HG03354 (cell line): Measurements from ENCODE around the gene SLC16A6.
"Not testable (repeated sequence)": the region's sequence is repeated elsewhere in the genome, so short reads cannot be mapped to it uniquely, and the experiment has no call there.

ENCODE experiments used
- ATAC-seq: cut with Tn5 transposase; IDR thresholded peaks from one replicate; pipeline ENCODE4 v1.9.1; 2021; ENCODE audit warnings: mild to moderate bottlenecking; ENCODE audit not compliant: unreplicated experiment, poor library complexity, severe bottlenecking

The SLC16A6 gene

GRCh38 chr17:68229619-68230018 lies 61.3 kb downstream of the SLC16A6 start:
- no peak for ATAC-seq

DNA sequence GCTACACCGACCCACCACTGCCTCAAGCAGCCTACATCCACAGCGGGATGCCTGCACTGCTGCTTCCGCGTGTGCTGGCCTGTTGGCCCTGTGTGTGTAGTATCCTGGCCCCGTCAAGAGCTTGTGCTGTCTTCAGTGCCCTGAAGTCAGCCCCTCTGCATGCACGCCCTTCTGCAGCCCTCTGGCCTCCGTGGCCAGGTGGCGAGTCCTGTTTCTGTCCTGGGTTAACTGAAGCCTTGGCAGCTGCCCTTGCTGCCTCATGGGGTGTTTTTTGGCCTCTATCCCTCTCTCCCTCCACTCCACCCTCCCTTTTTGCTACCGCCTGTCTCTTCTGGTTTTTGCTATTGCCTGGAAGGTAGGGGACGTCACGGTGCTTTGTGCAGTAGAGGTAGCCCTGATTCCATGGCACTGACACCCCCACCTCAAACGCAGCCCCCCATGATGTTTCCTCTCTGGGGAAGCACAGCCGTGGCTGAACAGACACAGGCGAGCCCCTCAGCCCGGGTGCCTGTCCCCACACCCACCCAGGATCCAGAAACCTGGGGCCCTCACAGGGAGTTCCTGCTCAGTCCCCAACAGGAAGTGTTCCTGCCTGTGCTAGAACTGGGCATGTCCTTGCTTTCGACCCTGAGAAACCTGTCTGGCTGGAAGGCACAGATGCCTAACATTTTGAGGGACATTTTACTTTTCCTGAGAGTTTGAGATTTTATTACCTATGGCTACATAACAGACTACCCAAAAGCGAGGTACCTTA lies 61.9 kb downstream of the SLC16A6 start:
- no peak for ATAC-seq

- ATAC-seq = not testable (repeated sequence)
Observed at GRCh38 chr17:68228039-68228680, 62.8 kb downstream of the SLC16A6 start.

DNA sequence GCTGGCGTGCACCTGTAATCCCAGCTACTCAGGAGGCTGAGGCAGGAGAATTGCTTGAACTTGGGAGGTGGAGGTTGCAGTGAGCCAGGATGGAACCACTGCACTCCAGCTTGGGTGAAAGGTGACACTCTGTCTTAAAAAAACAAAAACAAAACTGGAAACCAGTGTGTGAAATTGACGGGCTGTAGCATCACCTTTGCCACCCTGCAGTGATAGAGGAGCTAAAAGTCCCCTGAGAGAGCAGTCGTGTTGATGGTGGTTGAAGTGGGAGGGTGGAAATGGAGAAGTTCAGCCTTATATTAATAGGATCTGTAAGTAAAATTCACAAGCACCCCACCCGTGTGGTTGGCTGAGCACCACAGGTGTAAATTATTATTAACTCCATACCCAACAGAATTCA lies 65.9 kb downstream of the SLC16A6 start:
- not testable (repeated sequence) for ATAC-seq

DNA sequence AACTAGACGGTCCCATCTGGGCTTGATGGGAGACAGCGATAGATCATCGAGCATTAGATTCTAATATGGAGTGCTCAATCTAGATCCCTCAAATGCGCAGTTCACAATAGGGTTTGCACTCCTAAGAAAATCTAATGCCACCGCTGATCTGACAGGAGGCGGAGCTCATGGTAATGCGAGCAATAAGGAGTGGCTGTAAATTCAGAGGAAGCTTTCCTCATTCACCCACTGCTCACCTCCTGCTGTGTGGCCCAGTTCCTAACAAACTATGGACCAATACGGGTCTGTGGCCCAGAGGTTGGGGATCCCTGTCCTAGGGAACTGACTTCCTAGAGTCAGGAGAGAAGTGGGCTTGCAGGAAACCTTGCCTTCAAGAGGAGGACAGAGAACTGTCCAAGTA lies 68.3 kb downstream of the SLC16A6 start:
- ATAC-seq = no peak

DNA sequence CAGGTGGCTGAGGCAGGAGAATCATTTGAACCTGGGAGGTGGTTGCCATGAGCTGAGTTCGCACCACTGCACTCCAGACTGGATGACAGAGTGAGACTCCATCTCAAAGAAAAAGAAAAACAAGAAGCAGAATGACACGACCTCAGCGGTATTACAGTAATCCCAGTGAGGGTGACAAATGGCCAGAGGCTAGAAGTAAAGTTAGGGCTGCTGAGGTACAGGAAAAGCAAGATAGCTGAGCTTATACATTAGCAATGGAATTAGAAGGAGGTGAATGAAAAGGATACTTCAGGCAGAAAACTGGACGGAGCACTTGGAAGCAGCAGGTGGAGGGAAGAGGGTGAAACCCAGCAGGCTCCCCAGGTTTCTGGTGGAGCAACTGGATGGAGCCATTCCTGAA lies 69.1 kb downstream of the SLC16A6 start:
- no peak for ATAC-seq

DNA sequence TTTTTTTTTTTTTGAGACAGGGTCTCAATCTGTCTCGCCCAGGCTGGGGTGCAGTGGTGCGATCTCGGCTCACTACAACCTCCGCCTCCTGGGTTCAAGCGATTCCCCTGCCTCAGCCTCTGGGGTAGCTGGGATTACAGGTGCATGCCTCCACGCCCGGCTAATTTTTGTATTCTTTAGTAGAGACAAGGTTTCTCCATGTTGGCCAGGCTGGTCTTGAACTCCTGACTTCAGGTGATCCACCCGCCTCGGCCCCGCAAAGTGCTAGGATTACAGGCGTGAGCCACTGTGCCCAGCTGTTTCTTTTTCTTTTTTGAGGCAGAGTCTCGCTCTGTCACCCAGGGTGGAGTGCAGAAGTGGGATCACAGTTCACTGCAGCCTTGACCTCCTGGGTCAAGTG lies 70.1 kb downstream of the SLC16A6 start:
- not testable (repeated sequence) for ATAC-seq

DNA sequence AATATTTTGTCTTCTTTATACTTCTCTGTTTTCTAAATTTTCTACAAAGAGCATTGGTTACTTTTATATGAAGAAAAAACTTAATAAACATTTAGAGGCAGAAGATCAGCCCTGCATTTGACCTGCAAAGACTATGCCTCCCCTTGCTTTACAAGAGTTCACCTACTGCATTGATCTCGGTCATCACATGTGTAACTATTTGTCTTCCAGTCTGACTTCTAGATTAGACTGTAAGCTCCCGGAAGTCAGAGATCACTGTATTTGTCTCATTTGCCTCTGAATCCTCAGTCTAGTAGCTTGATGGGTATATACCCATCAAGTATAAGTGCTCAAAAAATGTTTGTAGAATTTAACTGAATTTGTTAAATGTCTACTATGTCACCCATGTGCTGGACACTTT lies 70.7 kb downstream of the SLC16A6 start:
- not testable (repeated sequence) for ATAC-seq

- not testable (repeated sequence) for ATAC-seq
Observed at GRCh38 chr17:68219429-68219828, 71.5 kb downstream of the SLC16A6 start.
